ENCODE data around the gene KCNIP2. TPM values are rescaled to one million over a fixed set of nuclear protein-coding genes. Genes with fewer than 3 reads are reported as not detected.

The KCNIP2 gene
- total RNA-seq, 2 donors from 2014 or later, result 2.3 to 3.7 TPM

- no peak for DNase-seq
- ATAC-seq, result no peak
Observed at GRCh38 chr10:101833466-101833865, 10.1 kb downstream of the KCNIP2 start.

GRCh38 chr10:101832325-101832771, 11.3 kb downstream of the KCNIP2 start:
- ATAC-seq (no peak), DNase-seq (no peak)
- intact Hi-C loops (cut with DNase I, micrococcal nuclease), result no loop called here

More at GRCh38 chr10:101833466-101833865, 10.1 kb downstream of the KCNIP2 start:
- intact Hi-C loops (cut with DNase I, micrococcal nuclease), result no loop called here

GRCh38 chr10:101831169-101831811, 12.3 kb downstream of the KCNIP2 start:
- ATAC-seq (no peak), DNase-seq (no peak)
- intact Hi-C loops (cut with DNase I, micrococcal nuclease), result no loop called here

GRCh38 chr10:101830322-101831168, 13.1 kb downstream of the KCNIP2 start:
- intact Hi-C loops (cut with DNase I, micrococcal nuclease), result no loop called here
- DNase-seq (peak; percentile 95 to 97), ATAC-seq (peak; percentile 87)

- intact Hi-C loops (cut with DNase I, micrococcal nuclease), result no loop called here
- ATAC-seq (peak; percentile 13), DNase-seq (peak; percentile 60 to 82)
Observed at GRCh38 chr10:101829561-101830315, 13.9 kb downstream of the KCNIP2 start.

- intact Hi-C loops (cut with DNase I, micrococcal nuclease), result no loop called here
- DNase-seq, result peak; percentile 48 to 55
- no peak for ATAC-seq
Observed at GRCh38 chr10:101828766-101829551, 14.6 kb downstream of the KCNIP2 start.

GRCh38 chr10:101827919-101828600, 15.5 kb downstream of the KCNIP2 start:
- intact Hi-C loops (cut with DNase I, micrococcal nuclease), result no loop called here
- no peak for ATAC-seq
- DNase-seq, result no peak

GRCh38 chr10:101826852-101827434, 16.7 kb downstream of the KCNIP2 start:
- DNase-seq, result no peak
- intact Hi-C loops (cut with DNase I, micrococcal nuclease), result no loop called here
- ATAC-seq, result no peak

GRCh38 chr10:101824736-101825135, 18.9 kb downstream of the KCNIP2 start:
- intact Hi-C loops (cut with DNase I, micrococcal nuclease), result no loop called here
- DNase-seq (no peak), ATAC-seq (no peak)

- peak; percentile 32 for ATAC-seq
- intact Hi-C loops (cut with DNase I, micrococcal nuclease), result no loop called here
Observed at GRCh38 chr10:101818872-101819633, 24.5 kb downstream of the KCNIP2 start.

GRCh38 chr10:101818119-101818871, 25.3 kb downstream of the KCNIP2 start, which contains the start of gene OGA:
Gene OGA, minus strand, starts transcription at chr10:101818444. Its CDS starts 422 bp downstream, at chr10:101818022.
- intact Hi-C loops (cut with DNase I, micrococcal nuclease), result no loop called here
- DNase-seq (peak; percentile 98 to 99), ATAC-seq (peak; percentile 86)

More at GRCh38 chr10:101818872-101819633, 24.5 kb downstream of the KCNIP2 start:
- peak; percentile 56 to 61 for DNase-seq

- intact Hi-C loops (cut with DNase I, micrococcal nuclease), result no loop called here
- peak; percentile 95 to 96 for DNase-seq
- peak; percentile 67 for ATAC-seq
Observed at GRCh38 chr10:101817337-101818118, 26.1 kb downstream of the KCNIP2 start.

- ATAC-seq (no peak), DNase-seq (no peak)
- intact Hi-C loops (cut with DNase I, micrococcal nuclease), result no loop called here
Observed at GRCh38 chr10:101816913-101817336, 26.7 kb downstream of the KCNIP2 start.

GRCh38 chr10:101816376-101816775, 27.2 kb downstream of the KCNIP2 start:
- ATAC-seq (no peak), DNase-seq (no peak)
- intact Hi-C loops (cut with DNase I, micrococcal nuclease), result no loop called here

GRCh38 chr10:101814466-101815071, 29.0 kb downstream of the KCNIP2 start:
- no peak for ATAC-seq
- no peak for DNase-seq
- intact Hi-C loops (cut with DNase I, micrococcal nuclease), result no loop called here
